HG02943 (cell line): ENCODE measurements around the gene RAP1A.
"Not testable (repeated sequence)": the region's sequence is repeated elsewhere in the genome, so short reads cannot be mapped to it uniquely, and the experiment has no call there.

Source experiments
- ATAC-seq: cut with Tn5 transposase; IDR thresholded peaks from one replicate; pipeline ENCODE4 v1.9.1; 2021; ENCODE audit warnings: mild to moderate bottlenecking, low read depth, moderate library complexity; ENCODE audit not compliant: unreplicated experiment

RAP1A gene

DNA sequence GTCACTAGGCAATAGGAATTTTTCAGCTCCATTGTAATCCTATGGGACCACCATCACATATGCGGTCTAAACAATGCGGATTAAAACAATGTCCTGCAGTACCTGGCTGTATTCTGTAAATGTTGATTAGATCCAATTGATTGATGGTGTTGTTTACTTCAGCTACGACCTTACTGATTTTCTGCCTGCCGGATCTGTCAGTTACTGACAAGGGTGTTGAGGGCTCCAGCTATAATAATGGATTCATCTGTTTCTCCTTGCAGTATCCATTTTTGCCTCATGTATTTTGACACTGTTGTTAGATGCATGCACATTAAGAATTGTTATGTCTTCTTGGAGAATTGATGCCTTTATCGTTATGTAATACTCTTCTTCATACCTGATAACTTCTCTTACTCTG is 39.0 kb downstream of the RAP1A start:
- no peak for ATAC-seq

GRCh38 chr1:111660204-111661150 is 40.9 kb downstream of the RAP1A start:
- no peak for ATAC-seq

GRCh38 chr1:111664652-111665051 is 45.1 kb downstream of the RAP1A start:
- no peak for ATAC-seq

DNA sequence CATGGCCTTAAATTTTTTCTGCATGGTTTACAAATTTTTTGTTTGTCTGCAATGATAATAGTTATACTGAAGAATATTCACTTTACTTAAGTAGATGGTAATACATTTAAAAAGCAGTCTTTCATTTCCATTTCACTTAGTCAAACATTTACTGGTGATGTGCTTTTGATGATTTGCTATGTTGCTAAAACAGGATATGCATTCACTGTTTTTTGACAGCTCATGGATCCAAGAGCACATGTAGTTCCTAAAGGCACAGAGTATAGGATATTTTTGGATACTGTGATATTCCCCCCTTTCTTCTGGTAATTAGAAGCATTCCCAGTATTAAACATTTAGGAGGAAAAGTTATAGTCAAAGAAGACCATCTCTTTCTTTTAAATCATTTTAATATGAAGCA is 45.9 kb downstream of the RAP1A start:
- no peak for ATAC-seq

DNA sequence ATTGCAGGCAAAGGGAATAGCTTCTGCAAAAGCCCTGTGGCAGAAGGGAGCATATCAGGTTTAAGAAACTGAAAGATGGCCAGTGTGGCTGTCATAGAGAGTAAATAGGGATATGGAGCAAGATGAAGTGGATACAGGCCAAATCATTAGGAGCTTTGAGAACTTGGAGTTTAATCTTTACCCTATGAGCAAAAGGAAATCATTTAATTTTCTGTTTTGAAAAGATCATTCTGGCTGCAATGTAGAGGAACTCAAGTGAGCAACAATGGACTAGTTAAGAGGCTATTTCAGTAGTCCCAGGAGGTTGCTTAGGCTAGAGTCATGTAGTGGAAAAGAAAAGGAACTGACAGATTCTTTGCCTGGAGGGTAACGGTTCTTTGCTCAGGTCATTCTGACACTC is 47.2 kb downstream of the RAP1A start:
- no peak for ATAC-seq

DNA sequence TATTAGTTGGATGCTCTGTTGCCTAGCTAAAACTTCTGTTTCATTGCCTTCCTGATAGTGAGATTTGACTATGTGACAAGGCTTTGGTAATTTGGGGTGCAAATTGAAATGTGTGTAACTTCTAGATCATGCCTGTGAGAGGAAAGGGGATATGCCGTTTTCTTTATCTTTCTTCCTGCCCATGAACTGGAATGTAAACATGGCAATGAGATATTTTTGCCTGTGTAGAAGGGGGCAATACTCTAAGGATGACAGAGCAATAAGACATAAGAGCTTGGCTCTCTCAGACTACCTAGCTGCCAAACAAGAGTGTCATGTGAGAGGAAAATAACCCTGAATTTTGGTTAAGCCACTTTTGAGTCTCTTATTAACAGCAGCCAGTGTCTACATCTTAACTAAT is 49.7 kb downstream of the RAP1A start:
- no peak for ATAC-seq

DNA sequence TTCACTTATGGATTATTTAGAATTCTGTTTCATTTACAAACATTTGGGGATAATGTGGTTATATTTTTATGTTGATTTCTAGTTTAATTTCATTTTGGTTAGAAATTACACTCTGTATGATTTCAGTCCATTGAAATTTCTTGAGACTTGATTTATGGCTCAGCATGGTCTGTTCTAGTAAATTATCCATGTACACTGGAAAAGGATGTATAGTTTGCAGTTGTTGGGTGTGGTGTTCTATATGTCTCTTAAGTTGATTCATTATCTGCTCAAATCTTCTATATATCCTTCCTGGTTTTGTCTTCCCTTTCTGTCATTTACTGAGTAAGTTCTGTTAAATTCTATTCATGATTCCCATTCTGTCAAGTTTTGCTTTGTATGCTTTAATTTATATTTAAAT is 52.3 kb downstream of the RAP1A start:
- no peak for ATAC-seq

DNA sequence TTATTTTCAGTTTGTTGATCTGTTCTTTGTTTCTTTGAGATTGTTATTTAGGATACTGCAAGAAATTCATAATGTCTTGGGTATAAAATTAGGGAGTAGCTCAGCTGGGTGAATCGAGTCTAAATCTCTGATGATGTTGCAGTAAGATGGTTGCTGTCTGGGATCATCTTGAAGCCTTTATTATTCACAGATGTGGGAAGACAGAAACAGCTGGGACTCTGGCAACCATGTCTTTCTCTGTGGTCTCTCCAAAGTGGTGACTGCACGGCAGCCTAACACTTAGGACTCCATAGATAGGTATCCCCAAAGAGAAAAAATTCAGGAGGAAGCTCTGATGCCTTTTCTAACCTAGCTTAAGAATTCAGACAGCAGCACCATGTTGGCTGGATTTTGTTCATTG is 52.7 kb downstream of the RAP1A start:
- no peak for ATAC-seq

DNA sequence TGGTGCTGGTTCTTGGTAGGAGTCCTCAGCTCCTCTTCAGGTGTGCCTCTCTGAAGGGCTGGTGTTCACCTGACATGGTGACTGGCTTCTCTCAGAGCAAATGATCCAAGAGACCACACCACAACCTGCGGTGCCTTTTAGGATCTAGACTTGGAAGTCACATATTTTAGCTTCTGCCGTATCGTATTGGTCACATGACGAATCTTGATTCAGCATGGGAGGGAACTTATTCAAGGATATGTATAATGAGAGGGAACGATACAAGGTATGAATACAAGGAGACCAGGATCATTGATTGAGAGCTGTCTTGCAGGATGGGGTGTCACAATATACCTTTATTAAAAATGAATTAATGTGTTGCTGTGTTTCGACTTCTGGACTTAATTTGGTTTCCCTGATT is 58.0 kb downstream of the RAP1A start:
- no peak for ATAC-seq

DNA sequence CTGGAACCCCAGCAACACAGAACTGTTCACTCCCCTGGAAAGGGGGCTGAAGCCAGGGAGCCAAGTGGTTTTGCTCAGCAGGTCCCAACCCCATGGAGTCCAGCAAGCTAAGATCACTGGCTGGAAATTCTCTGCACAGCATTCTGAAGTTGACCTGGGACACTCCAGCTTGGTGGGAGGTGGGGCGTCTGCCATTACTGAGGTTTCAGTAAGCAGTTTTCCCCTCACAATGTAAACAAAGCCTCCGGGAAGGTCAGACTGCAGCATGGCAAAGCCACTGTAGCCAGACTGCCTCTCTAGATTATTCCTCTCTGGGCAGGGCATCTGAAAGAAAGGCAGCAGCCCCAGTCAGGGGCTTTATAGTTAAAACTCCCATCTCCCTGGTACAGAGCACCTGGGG is 60.0 kb downstream of the RAP1A start:
- ATAC-seq = no peak

- not testable (repeated sequence) for ATAC-seq
Observed at GRCh38 chr1:111680212-111680800, 60.7 kb downstream of the RAP1A start.

GRCh38 chr1:111685293-111686153 is 65.9 kb downstream of the RAP1A start:
- ATAC-seq = not testable (repeated sequence)

DNA sequence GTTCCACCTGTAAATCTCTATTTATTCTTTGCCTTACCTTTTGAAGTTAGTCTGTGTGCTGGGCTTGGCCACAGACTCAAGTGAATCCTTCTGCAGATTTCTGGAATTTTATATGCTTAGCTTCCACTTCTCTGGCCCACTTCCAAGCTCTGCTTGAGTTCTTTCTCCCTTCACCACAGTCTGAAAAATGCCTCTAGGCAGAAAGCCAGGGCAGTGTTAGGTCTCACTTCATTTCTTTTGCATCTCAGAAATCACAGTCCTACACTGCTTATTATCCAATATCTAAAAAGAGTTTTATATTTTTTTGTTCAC is 70.7 kb downstream of the RAP1A start:
- no peak for ATAC-seq

- ATAC-seq = no peak
Observed at GRCh38 chr1:111691886-111692285, 72.3 kb downstream of the RAP1A start.

GRCh38 chr1:111695801-111696200 is 76.2 kb downstream of the RAP1A start:
- ATAC-seq = no peak

- ATAC-seq = no peak
Observed at GRCh38 chr1:111696330-111696729, 76.7 kb downstream of the RAP1A start.

GRCh38 chr1:111699268-111699667 is 79.7 kb downstream of the RAP1A start:
- no peak for ATAC-seq

- no peak for ATAC-seq
Observed at GRCh38 chr1:111702504-111703050, 83.0 kb downstream of the RAP1A start.

GRCh38 chr1:111704240-111704639 is 84.7 kb downstream of the RAP1A start:
- ATAC-seq = no peak

GRCh38 chr1:111704776-111705175 is 85.2 kb downstream of the RAP1A start:
- no peak for ATAC-seq

GRCh38 chr1:111705841-111706240 is 86.3 kb downstream of the RAP1A start:
- no peak for ATAC-seq
